SU-DHL-6 (cell line): ENCODE data around the gene MAN2A1.

Experiments used
- CTCF ChIP-seq: fragments of 200-600 bp; sonication (generic); IDR thresholded peaks from one replicate; pipeline ENCODE4 v1.5.1; 2017; ENCODE audit warnings: antibody characterized with exemption, mild to moderate bottlenecking, low read length, moderate library complexity; ENCODE audit not compliant: insufficient read depth, poor library complexity, severe bottlenecking
- EZH2phosphoT487 ChIP-seq: fragments of 200-600 bp; sonication (generic), shearing (Covaris generic); conservative IDR thresholded peaks from 2 replicates; pipeline ENCODE4 v1.6.1; 2018; ENCODE audit warnings: mild to moderate bottlenecking, antibody characterized with exemption, low read length, moderate library complexity, mixed read lengths

- TF ChIP-seq CTCF (no peak), EZH2phosphoT487 (no peak)
Observed at GRCh38 chr5:109876030-109876725, 186.5 kb downstream of the MAN2A1 start.
